Airway epithelial cell (primary cell): ENCODE data around the gene SMAD7. TPM values are rescaled to one million over a fixed set of nuclear protein-coding genes. Genes with fewer than 3 reads are reported as not detected.

Source experiments
- total RNA-seq: library from RNA; depleted of rRNA; stranded (reverse); fragments of >200 nt; gene quantifications from 2 replicates; pipeline ENCODE4 v1.2.3, GENCODE V29; 2015

Gene SMAD7
- 14.1 and 17.4 TPM in 2 replicates for total RNA-seq

GRCh38 chr18:48950536-48951447 lies at the start of gene SMAD7:
Gene SMAD7, minus strand, starts transcription at chr18:48950965. Its CDS starts 541 bp downstream, at chr18:48950424.

